ENCODE results near the gene PEX5L.

Gene PEX5L

DNA sequence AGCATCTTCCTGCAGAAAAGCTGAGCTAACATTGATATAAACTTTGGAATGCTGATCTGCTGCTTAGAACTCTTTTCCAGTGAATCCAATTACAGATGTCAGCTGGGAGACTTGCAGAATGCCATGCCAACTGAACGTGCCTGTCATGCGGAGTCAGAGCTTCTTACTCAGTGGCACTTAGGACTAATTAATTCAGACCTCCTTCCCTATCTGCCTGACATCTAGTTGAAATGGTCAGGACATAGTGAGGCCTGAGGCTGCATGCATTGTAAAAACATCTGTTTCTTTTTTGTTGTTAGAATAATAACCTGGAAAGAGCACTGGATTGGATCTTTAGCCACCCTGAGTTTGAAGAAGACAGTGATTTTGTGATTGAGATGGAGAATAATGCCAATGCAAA lies 271.3 kb downstream of the PEX5L start:
- no peak for DNase-seq

DNA sequence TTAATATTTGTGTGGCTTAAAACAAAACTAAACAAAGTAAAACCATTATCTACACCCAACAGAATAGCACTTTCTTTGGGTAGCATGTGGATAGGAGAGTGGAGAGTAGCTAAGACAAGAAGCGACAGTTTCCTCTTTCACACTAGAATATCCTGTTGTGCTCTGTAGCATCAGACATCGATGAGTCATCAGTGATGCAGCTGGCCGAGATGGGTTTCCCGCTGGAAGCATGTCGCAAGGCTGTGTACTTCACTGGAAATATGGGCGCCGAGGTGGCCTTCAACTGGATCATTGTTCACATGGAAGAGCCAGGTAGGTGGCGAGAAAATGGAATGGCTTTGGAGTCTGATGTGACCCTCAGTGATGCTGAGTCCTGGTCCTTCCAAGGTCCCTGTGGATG lies 275.8 kb downstream of the PEX5L start:
- DNase-seq: no peak

DNA sequence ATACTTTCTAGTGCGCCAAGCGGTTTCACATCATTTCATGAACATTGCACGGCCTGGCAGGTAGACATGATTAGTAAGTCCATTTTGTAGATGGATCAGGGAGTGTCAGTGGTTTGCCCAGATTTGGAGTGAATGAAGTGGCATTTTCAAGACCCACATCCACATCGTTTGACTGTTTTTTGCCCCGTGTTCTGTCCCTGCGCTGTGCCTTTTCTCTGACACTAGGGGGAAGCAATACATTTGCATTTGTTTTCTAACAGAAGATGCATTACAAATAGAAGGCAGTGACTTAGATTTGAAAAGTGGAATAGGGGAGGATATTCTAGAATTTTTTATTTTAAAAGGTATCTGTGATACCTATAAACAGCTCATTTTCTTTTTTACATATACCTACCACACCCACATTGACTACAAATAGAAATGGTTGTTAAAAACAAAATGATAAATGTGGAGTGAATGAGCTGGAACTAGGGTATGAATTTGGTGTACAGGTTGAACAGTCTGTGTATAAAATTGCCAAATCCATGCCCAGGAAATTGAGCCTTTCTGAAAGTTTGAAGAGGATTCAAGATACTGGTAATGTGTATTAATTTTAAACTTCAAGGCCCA lies 285.9 kb downstream of the PEX5L start:
- DNase-seq: peak in 1 of 2 donors; percentile 32

DNA sequence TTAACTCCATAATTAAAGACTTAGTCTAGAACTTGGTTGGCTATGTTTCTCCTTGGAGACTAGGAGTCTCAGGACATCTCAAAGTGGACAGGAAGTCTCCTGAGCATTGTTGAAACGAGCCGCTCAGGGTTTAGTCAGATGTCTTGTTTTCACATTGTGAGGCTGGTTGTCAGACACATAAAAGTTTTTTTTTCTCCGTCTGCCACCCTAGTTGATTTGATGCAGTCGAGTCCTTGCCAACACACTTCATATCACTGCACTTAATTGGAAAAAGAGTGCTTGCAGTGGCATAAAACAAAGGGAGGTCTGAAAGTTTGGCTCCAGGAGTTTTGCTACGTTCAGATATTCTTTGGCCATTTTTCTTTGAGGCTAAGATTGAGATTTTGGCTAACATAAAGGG lies 291.0 kb downstream of the PEX5L start:
- DNase-seq: no peak

DNA sequence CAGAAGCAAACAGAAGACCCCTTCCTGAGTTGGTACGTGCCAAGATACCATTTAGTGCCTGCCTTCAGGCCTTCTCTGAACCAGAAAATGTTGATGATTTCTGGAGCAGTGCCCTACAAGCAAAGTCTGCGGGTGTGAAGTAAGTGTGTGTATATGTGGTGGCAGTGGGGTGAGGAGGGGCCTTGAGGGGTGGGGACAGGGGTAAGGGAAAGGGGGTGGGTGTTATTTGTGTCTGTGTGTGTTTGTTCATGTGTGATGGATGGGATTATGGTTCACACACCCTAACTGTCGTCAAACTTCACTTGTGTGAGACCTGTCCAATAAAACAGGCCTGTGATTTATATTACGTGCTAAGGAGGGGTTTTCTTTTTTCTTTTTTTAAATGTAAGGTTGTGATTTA lies 291.7 kb downstream of the PEX5L start:
- DNase-seq: no peak
